GM21737 (cell line): ENCODE results near the gene SLC4A1.
"Not testable (repeated sequence)": the region's sequence is repeated elsewhere in the genome, so short reads cannot be mapped to it uniquely, and the experiment has no call there.

Experiments used
- ATAC-seq: cut with Tn5 transposase; IDR thresholded peaks from one replicate; pipeline ENCODE4 v1.9.1; 2021; ENCODE audit warnings: mild to moderate bottlenecking, moderate library complexity; ENCODE audit not compliant: unreplicated experiment

Gene SLC4A1

GRCh38 chr17:44257815-44258760 is 9.8 kb downstream of the SLC4A1 start:
- no peak for ATAC-seq

- ATAC-seq = no peak
These were observed 11.3 kb downstream of the SLC4A1 start for GRCh38 chr17:44256671-44257070.

GRCh38 chr17:44255915-44256314 is 12.0 kb downstream of the SLC4A1 start:
- no peak for ATAC-seq

GRCh38 chr17:44254361-44255095 is 13.4 kb downstream of the SLC4A1 start:
- no peak for ATAC-seq

DNA sequence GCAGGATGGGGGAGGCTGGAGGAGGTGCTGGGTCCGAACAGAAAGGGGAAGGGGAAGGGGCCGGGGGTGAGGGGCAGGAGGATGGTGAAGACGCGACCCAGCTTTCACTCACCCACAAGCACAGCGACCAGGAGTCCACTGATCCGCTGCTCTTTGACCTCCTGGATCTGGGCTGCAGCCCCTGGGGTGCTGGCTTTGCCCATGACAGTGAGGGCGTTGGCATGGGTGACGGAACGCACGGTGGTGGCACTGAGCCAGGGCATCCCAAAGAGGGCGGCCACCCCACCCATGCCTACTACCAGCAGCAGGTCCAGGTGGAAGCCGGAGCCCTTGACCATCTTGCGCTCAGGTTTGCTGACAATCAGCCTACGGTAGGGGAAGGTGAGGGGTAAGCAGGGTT is 14.9 kb downstream of the SLC4A1 start:
- no peak for ATAC-seq

DNA sequence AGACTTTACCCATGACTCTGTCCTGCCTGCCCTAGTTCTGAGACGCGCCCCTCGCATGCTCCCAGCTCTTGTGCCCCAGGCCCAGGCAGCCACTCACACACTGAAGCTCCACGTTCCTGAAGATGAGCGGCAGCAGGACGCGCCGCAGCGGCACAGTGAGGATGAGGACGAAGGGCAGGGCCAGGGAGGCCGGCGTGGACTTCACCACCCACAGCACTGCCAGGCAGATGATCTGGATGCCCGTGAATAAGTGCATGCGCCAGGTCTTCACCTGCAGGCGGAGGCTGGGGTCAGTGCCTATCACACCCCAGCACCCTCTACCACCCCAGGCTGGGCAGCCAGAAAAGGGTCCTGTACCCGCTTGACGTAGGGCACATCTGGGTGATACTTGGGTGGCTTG is 16.9 kb downstream of the SLC4A1 start:
- ATAC-seq = no peak

- no peak for ATAC-seq
These were observed 18.3 kb downstream of the SLC4A1 start for GRCh38 chr17:44249501-44250246.

- ATAC-seq = no peak
These were observed 19.8 kb downstream of the SLC4A1 start for GRCh38 chr17:44247876-44248736.

- ATAC-seq = no peak
These were observed 20.5 kb downstream of the SLC4A1 start for GRCh38 chr17:44247440-44247841.

DNA sequence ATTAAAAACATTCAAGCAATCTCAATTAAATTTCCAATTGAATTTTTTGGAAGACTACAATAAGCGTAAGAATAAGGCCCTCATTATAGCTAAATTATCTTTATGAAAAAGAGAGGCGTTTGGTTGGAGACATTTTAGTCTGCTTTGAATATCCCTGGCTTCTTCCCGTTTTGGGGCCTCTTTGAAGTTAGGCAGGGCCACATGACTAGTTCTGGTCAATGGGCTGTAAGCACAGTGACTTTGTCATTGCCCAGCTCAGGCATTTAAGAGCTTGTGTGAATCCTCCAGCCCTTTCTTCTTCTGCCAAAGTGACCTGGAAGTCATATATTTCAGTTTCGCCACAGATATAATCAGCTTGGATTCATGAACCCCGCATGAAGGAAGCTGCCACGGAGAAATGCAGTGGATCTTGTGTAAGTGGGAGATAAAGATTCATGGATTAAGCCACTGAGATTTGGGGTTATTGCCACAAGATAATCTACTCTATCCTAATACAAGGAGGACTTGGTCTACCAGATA is 26.8 kb downstream of the SLC4A1 start:
- ATAC-seq = no peak

DNA sequence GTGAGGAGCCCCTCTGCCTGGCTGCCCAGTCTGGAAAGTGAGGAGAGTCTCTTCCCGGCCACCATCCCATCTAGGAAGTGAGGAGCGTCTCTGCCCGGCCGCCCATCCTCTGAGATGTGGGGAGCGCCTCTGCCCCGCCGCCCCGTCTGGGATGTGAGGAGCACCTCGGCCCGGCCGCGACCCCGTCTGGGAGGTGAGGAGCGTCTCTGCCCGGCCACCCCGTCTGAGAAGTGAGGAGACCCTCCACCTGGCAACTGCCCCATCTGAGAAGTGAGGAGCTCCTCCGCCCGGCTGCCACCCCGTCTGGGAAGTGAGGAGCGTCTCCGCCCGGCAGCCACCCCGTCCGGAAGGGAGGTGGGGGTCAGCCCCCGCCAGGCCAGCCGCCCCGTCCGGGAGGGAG is 30.0 kb downstream of the SLC4A1 start:
- ATAC-seq = not testable (repeated sequence)

- ATAC-seq = no peak
These were observed 31.4 kb downstream of the SLC4A1 start for GRCh38 chr17:44236444-44236991.

DNA sequence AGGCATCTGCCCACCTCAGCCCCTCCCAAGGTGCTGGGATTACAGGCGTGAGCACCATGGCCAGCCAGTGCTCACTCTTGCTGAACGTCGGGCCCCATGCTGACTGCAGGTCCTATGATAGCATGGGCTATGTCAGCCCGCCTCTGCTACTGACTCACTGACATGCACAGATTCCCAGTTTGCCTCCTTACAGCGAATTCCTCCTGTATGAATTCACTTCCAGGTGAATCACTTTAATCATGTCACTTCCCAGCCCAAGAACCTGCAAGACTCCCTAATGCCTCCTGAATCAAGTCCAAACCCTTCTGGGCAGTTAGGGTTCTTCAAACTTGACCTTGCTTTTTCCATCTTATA is 32.4 kb downstream of the SLC4A1 start:
- ATAC-seq = no peak

DNA sequence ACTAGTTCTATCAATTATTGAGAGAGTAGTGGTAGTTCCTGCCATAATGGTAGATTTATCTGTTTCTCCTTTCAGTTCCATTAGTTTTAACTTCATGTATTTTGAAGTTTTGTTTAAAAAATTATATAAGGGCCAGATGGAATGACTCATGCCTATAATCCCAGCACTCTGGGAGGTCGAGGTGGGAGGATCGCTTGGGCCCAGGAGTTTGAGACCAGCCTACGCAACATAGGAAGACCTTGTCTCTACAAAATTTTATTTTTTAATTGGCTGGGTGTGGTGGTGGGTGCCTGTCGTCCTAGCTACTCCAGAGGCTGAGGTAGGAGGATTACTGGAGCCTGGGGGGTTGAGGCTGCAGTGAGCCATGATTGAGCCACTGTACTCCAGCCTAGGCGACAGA is 34.4 kb downstream of the SLC4A1 start:
- ATAC-seq = no peak

- no peak for ATAC-seq
These were observed 35.9 kb downstream of the SLC4A1 start for GRCh38 chr17:44232061-44232460.

GRCh38 chr17:44230140-44230539 is 37.8 kb downstream of the SLC4A1 start:
- no peak for ATAC-seq

DNA sequence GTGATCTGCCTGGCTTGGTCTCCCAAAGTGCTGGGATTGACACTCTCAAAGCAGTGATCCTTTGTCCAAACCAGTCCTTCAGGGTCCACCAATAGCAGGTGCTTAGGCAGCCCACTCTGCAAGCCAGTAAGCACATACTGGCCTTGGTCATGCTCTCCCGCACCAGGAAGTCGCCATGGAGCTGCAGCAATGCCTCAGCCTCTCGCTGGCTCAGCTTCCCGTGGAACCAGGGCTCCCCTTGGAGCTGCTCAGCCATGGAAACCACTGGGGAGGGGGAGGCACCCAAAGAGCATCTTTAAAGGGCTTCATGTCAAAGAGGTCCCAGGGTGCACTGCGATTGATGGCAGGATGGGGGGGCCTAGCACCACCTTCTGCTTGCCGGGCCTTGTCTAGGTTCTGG is 38.8 kb downstream of the SLC4A1 start:
- ATAC-seq = no peak

- no peak for ATAC-seq
These were observed 44.3 kb downstream of the SLC4A1 start for GRCh38 chr17:44223541-44224071.

- ATAC-seq = no peak
These were observed 45.6 kb downstream of the SLC4A1 start for GRCh38 chr17:44222112-44222869.
